ENCODE data around the gene PPP1R14C. TPM values are rescaled to one million over a fixed set of nuclear protein-coding genes. Genes with fewer than 3 reads are reported as not detected.

Gene PPP1R14C
- total and polyA plus RNA-seq, 4 donors: 0.18 to 2.8 (median 0.48) TPM

- DNase-seq (no peak), ATAC-seq (ENCODE audit: low FRiP score) (no peak)
- intact Hi-C loops (cut with DNase I): no loop called here
- H3K27ac ChIP-seq (ENCODE audit: low read depth in 1 of 2, low read length in 2 of 2): no peak overlapping the region
- peaks cover 2% of the 10 kb centered on the region for H3K9me3 ChIP-seq (ENCODE audit: control insufficient read depth, low read length)
- H3K4me1 ChIP-seq (ENCODE audit: control insufficient read depth in 1 of 2, insufficient read depth in 2 of 2, low read length in 2 of 2): no peaks in the 10 kb centered on the region
- no peaks in the 10 kb centered on the region for H3K36me3 ChIP-seq (ENCODE audit: control insufficient read depth in 1 of 2, insufficient read depth in 2 of 2, low read length in 1 of 2)
- H3K4me3 ChIP-seq (ENCODE audit: low read length in 2 of 2): no peak overlapping the region
- H3K27me3 ChIP-seq (ENCODE audit: control insufficient read depth in 1 of 2, insufficient read depth in 2 of 2, low read length in 1 of 2): no peaks in the 10 kb centered on the region
- WGBS, 2 donors: 82 to 86% methylated on average over 12 of the region's 12 CpGs
These were observed 65.9 kb downstream of the PPP1R14C start for GRCh38 chr6:150208611-150209352.

GRCh38 chr6:150209415-150209814, 66.6 kb downstream of the PPP1R14C start:
- Histone ChIP-seq H3K4me1 (ENCODE audit: control insufficient read depth in 1 of 2, insufficient read depth in 2 of 2, low read length in 2 of 2) (no peaks in the 10 kb centered on the region), H3K27me3 (ENCODE audit: control insufficient read depth in 1 of 2, insufficient read depth in 2 of 2, low read length in 1 of 2) (no peaks in the 10 kb centered on the region), H3K9me3 (ENCODE audit: control insufficient read depth, low read length) (peaks cover 2% of the 10 kb centered on the region), H3K36me3 (ENCODE audit: control insufficient read depth in 1 of 2, insufficient read depth in 2 of 2, low read length in 1 of 2) (no peaks in the 10 kb centered on the region), H3K27ac (ENCODE audit: low read depth in 1 of 2, low read length in 2 of 2) (no peak overlapping the region), H3K4me3 (ENCODE audit: low read length in 2 of 2) (no peak overlapping the region)
- DNase-seq (no peak), ATAC-seq (ENCODE audit: low FRiP score) (no peak)
- WGBS, 2 donors: 97% methylated on average over 2 of the region's 2 CpGs
- intact Hi-C loops (cut with DNase I): no loop called here

DNA sequence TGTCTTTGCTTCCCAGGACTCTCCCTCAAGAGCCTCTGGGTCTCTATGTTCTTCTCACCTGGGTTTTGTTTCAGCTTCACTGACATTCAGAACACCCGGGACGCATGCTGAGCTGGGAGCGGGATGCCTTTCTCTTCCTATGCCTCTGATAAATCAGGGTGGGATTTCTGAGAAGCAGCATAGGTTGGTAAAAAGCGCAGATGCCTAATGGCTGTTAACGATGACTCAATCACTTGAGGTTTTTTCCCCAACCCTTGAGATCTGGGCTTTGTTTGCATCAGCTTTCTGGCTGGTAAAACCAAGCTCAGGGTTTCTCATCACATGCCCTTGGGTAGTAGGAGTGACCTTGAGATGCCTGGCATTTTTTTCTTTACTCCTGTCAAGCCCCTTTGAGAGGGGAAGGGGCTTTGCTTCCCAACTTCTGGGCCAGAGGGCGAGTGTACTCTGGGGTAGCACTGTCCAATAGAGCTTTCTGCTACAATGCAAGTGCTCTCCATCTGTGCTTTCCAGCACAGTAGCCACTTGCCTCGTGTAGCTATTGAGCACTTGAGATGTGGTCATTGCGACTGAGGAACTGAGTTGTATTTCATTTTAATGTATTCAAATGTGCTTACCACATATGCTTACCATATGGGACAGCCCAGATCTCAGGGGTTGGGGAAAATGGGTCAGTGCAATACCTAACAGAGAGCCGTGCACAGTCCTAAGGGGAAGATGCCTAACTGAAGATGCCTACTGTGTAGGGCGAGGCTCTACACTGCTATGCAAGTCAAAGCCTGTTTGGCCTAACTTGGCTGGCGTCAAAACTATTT, 69.1 kb downstream of the PPP1R14C start:
- H3K27ac ChIP-seq (ENCODE audit: low read depth in 1 of 2, low read length in 2 of 2): no peak overlapping the region
- 86 to 89% methylated on average over 11 of the region's 11 CpGs for WGBS, 2 donors

DNA sequence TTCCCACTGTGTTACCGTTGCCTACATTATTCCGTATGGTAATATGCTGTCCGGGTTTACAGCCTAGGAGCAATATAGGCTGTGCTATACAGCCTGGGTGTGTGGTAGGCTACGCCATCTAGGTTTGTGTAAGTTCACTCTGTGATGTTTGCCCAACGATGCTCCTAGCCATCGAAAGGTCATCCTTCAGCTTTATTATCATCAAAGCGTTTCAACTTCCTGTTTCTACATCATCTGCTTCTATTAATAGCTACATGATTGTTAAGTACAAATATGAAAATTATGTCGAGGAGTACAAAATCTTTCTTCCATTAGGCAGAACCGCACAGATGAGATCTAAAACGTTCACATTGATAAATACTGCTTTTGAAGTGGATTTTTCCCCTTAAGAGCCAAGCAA, 69.9 kb downstream of the PPP1R14C start:
- no peaks in the 10 kb centered on the region for H3K9me3 ChIP-seq (ENCODE audit: control insufficient read depth, low read length)
- intact Hi-C loops (cut with DNase I): no loop called here
- no peaks in the 10 kb centered on the region for H3K4me1 ChIP-seq (ENCODE audit: control insufficient read depth in 1 of 2, insufficient read depth in 2 of 2, low read length in 2 of 2)
- no peak overlapping the region for H3K27ac ChIP-seq (ENCODE audit: low read depth in 1 of 2, low read length in 2 of 2)
- no peaks in the 10 kb centered on the region for H3K36me3 ChIP-seq (ENCODE audit: control insufficient read depth in 1 of 2, insufficient read depth in 2 of 2, low read length in 1 of 2)
- WGBS, 2 donors: 58 to 59% methylated on average over 10 of the region's 10 CpGs
- H3K4me3 ChIP-seq (ENCODE audit: low read length in 2 of 2): no peak overlapping the region
- no peak for ATAC-seq (ENCODE audit: low FRiP score)
- no peaks in the 10 kb centered on the region for H3K27me3 ChIP-seq (ENCODE audit: control insufficient read depth in 1 of 2, insufficient read depth in 2 of 2, low read length in 1 of 2)
- DNase-seq: no peak

More for the DNA sequence above, 69.1 kb downstream of the PPP1R14C start:
- Histone ChIP-seq H3K4me3 (ENCODE audit: low read length in 2 of 2) (no peak overlapping the region), H3K36me3 (ENCODE audit: control insufficient read depth in 1 of 2, insufficient read depth in 2 of 2, low read length in 1 of 2) (no peaks in the 10 kb centered on the region), H3K9me3 (ENCODE audit: control insufficient read depth, low read length) (no peaks in the 10 kb centered on the region), H3K27me3 (ENCODE audit: control insufficient read depth in 1 of 2, insufficient read depth in 2 of 2, low read length in 1 of 2) (no peaks in the 10 kb centered on the region), H3K4me1 (ENCODE audit: control insufficient read depth in 1 of 2, insufficient read depth in 2 of 2, low read length in 2 of 2) (no peaks in the 10 kb centered on the region)
- DNase-seq: no peak
- intact Hi-C loops (cut with DNase I): no loop called here
- ATAC-seq (ENCODE audit: low FRiP score): no peak

DNA sequence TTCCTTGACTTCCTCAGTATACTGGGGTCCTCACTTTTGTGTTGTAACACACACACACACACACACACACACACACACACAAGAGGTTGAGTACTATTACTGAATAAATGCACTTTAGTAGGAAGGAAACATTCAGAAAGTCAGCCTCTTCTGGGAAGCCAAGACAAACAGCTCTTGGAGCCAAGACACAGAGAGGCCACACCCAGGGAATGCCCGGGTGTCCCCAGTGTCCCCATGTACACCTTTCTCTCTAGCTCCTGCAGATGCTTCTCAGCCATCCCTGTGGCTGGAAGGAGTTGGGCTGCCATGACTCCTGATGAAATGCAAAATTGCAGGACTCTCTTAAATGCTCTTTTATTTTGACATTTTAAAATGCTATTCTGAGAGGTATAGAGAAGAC, 70.5 kb downstream of the PPP1R14C start:
- H3K27me3 ChIP-seq (ENCODE audit: control insufficient read depth in 1 of 2, insufficient read depth in 2 of 2, low read length in 1 of 2): no peaks in the 10 kb centered on the region

DNA sequence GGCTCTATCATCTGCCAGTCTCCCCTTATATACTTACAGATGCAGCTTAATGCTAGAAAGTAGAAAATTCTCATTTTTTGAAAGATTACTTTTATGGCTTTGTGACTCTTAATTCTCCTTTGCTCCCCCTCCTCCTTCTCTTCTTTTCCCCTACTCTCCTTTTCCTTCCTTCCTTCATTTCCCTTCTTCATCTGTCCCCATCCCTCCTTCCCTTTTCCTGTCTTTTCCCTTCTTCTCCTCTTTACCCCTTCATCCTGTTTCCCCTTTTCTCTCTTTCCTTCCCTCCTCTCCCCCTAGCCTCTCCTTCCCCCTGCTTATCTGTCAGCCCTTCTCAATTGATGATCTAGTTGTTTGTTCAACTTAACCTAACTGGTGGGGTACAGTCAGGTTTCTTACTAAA, 71.5 kb downstream of the PPP1R14C start:
- Histone ChIP-seq H3K36me3 (ENCODE audit: control insufficient read depth in 1 of 2, insufficient read depth in 2 of 2, low read length in 1 of 2) (no peaks in the 10 kb centered on the region), H3K9me3 (ENCODE audit: control insufficient read depth, low read length) (no peaks in the 10 kb centered on the region), H3K27ac (ENCODE audit: low read depth in 1 of 2, low read length in 2 of 2) (no peak overlapping the region), H3K27me3 (ENCODE audit: control insufficient read depth in 1 of 2, insufficient read depth in 2 of 2, low read length in 1 of 2) (no peaks in the 10 kb centered on the region), H3K4me3 (ENCODE audit: low read length in 2 of 2) (no peak overlapping the region), H3K4me1 (ENCODE audit: control insufficient read depth in 1 of 2, insufficient read depth in 2 of 2, low read length in 2 of 2) (no peaks in the 10 kb centered on the region)
- DNase-seq (no peak), ATAC-seq (ENCODE audit: low FRiP score) (no peak)
- intact Hi-C loops (cut with DNase I): no loop called here

More for the DNA sequence above, 70.5 kb downstream of the PPP1R14C start:
- DNase-seq (no peak), ATAC-seq (ENCODE audit: low FRiP score) (no peak)
- intact Hi-C loops (cut with DNase I): no loop called here
- no peak overlapping the region for H3K27ac ChIP-seq (ENCODE audit: low read depth in 1 of 2, low read length in 2 of 2)
- no peaks in the 10 kb centered on the region for H3K4me1 ChIP-seq (ENCODE audit: control insufficient read depth in 1 of 2, insufficient read depth in 2 of 2, low read length in 2 of 2)
- H3K4me3 ChIP-seq (ENCODE audit: low read length in 2 of 2): no peak overlapping the region
- H3K9me3 ChIP-seq (ENCODE audit: control insufficient read depth, low read length): no peaks in the 10 kb centered on the region
- H3K36me3 ChIP-seq (ENCODE audit: control insufficient read depth in 1 of 2, insufficient read depth in 2 of 2, low read length in 1 of 2): no peaks in the 10 kb centered on the region
- WGBS, 2 donors: 14 to 17% methylated on average over 1 of the region's 1 CpG

DNA sequence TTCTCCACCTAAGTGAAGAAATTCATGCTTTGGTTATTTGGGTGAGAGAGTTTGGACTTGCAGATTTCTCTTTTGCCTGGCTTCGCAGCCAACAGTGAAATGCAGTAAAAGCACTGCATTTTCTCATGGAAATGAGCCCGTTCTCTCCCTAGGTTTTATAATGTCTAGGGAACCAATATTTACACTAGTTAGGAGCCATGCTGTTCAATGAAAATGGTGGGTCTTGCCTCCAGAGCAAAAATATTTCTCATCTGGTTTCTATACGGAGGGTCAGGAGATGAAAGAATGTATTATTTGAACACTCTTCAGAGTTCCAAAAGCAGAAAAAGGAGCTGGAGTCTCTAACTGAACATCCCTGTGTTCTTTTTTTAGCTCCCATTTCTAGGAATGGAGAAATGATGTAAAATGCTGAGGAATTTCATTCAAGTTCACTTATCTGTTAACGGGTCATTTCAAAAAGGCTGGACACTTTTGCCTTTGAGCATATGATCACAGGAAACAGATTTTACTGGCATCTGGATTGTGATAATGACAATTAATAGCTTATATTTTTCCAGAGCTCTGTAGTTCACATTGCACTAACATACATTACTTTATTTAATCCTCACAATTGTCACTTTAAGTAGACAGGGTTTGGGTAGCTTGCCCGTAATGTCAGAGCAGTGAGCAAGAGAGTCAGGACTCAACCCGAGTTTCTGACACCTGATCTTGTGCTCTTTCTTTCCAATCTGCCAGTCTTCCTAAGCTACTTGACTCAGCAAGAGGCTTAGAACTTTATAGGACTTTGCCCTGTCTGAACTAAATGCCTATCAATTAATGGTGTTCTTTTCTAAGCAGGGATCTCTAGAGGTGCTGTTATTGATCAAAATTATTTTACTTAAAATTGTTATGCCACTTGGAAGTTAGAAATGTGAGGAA, 78.0 kb downstream of the PPP1R14C start:
- no peaks in the 10 kb centered on the region for H3K9me3 ChIP-seq (ENCODE audit: control insufficient read depth, low read length)
- WGBS, 2 donors: 7 to 11% methylated on average over 6 of the region's 6 CpGs
- intact Hi-C loops (cut with DNase I): no loop called here

DNA sequence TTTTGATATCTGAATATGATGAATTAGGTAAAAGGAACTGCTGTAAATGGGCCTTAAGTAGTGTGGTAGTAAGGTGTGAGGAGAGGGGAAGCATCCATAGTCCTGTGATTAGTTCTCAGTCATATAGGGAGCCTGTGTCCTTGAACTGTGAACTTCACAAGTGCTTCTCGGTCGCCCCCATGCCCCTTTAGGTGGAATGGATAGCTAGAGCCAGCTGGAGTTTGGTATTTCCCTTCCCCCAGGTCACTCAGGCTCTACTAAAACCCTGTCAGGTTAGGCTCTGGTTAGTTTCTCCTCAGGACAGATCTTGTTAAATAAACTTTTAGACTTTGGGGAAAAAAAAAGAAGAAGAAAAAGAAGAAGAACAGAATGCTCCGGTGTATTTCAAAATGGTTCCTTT, 82.0 kb downstream of the PPP1R14C start:
- WGBS, 2 donors: 73 to 85% methylated on average over 3 of the region's 3 CpGs

More for the DNA sequence above, 78.0 kb downstream of the PPP1R14C start:
- ATAC-seq (ENCODE audit: low FRiP score) (no peak), DNase-seq (no peak)
- H3K36me3 ChIP-seq (ENCODE audit: control insufficient read depth in 1 of 2, insufficient read depth in 2 of 2, low read length in 1 of 2): no peaks in the 10 kb centered on the region
- H3K4me3 ChIP-seq (ENCODE audit: low read length in 2 of 2): no peak overlapping the region
- no peak overlapping the region for H3K27ac ChIP-seq (ENCODE audit: low read depth in 1 of 2, low read length in 2 of 2)
- peaks cover 0 to 3% of the 10 kb centered on the region in 2 donors for H3K4me1 ChIP-seq (ENCODE audit: control insufficient read depth in 1 of 2, insufficient read depth in 2 of 2, low read length in 2 of 2)
- H3K27me3 ChIP-seq (ENCODE audit: control insufficient read depth in 1 of 2, insufficient read depth in 2 of 2, low read length in 1 of 2): no peaks in the 10 kb centered on the region

More for the DNA sequence above, 82.0 kb downstream of the PPP1R14C start:
- H3K4me1 ChIP-seq (ENCODE audit: control insufficient read depth in 1 of 2, insufficient read depth in 2 of 2, low read length in 2 of 2): peaks cover 0 to 3% of the 10 kb centered on the region in 2 donors
- intact Hi-C loops (cut with DNase I): no loop called here
- ATAC-seq (ENCODE audit: low FRiP score) (no peak), DNase-seq (no peak)
- H3K4me3 ChIP-seq (ENCODE audit: low read length in 2 of 2): no peak overlapping the region
- H3K36me3 ChIP-seq (ENCODE audit: control insufficient read depth in 1 of 2, insufficient read depth in 2 of 2, low read length in 1 of 2): no peaks in the 10 kb centered on the region
- no peaks in the 10 kb centered on the region for H3K27me3 ChIP-seq (ENCODE audit: control insufficient read depth in 1 of 2, insufficient read depth in 2 of 2, low read length in 1 of 2)
- no peak overlapping the region for H3K27ac ChIP-seq (ENCODE audit: low read depth in 1 of 2, low read length in 2 of 2)
- no peaks in the 10 kb centered on the region for H3K9me3 ChIP-seq (ENCODE audit: control insufficient read depth, low read length)
